NK-92 (cell line): ENCODE results near the gene COL4A5.
"Not testable (repeated sequence)": the region's sequence is repeated elsewhere in the genome, so short reads cannot be mapped to it uniquely, and the experiment has no call there.

ENCODE experiments used
- DNase-seq: peaks from one replicate; lab custom pipeline; 2025; ENCODE audit not compliant: unreplicated experiment; lab: John Stamatoyannopoulos, UW

Gene COL4A5

DNA sequence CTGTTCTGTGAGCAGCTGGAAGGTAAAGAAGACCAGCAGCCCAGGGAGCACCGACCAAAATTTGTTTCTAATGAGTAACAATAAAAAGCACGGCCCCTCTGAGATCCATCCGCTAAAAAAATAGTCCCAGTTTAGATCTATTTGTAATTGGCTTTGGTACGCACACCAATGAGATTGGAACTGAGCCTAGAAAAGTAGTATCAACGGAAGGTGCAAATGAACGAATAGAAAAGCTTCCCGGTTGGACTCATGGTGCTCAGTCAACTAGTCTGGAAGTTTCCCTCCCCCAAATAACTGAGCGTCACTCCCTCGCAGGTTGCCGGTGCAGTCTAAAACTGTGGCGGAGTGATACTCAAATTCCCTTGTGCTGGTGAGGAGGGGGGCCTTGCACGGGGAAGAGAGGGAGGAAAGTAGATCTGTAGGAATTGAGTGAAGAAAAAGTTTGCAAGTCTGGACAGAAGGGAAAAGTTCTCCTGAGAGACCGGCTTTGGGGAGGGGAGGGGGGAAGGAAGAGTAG lies at the start of gene COL4A5:
Gene COL4A5 (plus strand): TSS at position 413 of the 517 bp plus-strand sequence. CDS start 288 bp downstream, outside the sequence.
- DNase-seq, result no peak

DNA sequence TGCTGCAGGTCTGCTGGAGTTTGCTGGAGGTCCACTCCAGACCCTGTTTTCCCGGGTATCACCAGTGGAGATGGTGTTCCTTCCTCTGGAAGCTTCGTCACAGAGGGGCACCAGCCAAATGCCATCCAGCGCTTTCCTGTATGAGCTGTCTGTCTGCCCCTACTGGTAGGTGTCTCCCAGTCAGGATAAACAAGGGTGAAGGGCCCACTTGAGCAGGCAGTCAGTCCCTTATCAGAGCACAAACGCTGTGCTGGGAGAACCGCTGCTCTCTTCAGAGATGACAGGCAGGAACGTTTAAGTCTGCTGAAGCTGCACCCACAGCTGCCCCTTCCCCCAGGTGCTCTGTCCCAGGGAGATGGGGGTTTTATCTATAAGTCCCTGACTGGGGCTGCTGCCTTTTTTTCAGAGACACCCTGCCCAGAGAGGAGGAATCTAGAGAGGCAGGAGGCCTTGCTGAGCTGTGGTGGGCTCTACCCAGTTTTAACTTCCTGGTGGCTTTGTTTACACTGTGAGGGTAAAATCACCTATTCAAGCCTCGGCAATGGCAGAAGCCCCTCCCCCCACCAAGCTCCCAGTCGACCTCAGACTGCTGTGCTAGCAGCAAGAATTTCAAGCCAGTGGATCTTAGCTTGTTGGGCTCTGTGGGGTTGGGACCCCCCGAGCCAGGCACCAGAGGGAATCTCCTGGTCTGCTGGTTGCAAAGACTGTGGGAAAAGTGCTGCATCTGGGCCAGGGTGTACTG lies 48.5 kb upstream of the COL4A5 start:
- not testable (repeated sequence) for DNase-seq

DNA sequence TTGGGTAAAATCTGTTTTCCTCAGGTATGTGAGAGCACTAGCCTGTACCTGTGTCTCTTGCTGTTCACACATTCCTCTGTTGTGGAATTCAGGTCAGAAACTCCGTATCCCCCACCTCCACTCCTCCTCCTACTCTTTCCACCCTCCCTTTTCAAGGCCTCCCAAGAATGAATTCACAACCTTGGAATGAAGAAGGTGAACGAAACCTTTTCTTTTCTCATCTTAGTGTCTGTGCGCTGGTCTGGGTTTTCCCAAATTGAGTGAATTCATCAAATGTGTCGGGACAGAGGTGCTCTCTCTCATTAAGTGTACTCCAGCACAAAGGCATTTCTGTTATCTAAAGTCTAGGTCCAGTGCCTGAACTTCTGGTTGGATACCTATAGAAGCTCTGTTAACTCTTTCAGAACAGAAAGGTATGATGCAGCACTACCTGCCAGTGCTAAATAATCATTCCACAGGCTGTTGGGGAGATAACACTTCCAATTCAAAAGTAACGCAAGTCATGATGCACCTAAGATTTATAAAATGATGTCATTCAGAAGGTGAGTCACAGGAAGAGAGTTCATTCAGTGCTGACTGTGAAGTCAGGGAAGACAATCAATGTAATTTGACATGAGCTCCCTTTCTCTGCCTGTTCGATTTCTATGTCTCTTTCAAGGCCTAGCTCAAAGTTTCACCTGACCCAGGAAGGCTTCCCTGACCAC lies 43.3 kb upstream of the COL4A5 start:
- DNase-seq, result no peak

DNA sequence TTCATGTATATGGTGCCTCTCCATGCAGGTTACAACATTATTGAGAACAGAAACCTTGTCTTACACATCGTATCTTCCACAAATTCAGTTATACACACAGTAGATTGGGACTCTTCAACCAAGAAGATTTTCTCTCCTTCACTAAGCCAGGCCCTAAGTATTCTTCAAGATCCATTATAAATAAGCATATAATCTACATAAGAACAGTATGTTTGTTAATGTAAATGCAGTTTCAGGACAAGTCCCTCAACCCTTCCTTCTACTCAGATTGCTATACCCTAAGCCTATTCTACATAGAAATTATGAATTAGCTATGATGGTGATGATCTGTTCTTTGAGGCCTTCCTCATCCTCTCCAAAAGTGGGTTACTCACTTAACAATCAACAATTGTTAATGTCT lies 42.7 kb upstream of the COL4A5 start:
- DNase-seq, result no peak

DNA sequence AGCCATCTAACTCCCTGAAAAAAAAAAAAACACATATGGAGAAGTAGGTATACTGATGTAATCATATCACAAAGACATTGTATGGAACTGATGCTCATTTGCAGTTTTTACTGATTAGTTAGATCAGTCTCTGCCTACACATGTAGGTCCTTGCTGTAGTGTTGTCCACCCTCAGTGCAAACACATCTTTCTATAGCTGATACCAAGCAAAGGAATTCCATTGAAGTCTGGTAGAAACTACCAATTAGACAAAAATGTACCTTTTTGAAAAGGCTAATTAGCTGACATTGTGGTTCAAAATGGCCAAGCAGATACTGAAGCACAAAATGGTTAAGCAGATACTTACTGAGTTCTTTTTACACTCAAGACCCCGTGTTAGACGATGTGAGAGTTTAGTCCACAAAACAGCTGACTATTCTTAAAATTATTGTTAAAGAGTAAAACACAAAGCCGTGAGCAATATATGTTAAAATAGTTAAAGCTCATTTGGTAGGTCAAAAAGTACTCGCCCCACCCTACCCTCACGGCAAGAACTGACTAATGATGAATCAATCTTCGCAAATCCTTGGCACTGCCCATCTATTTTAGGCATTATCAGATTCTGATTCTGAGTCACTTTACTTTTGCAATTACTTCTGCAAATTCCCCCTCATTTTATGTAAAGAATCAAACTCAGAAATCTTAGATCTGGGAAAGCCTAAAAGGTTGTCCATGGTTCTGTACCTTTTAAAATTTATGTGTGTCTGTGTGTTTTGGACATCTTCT lies 41.8 kb upstream of the COL4A5 start:
- DNase-seq, result no peak

DNA sequence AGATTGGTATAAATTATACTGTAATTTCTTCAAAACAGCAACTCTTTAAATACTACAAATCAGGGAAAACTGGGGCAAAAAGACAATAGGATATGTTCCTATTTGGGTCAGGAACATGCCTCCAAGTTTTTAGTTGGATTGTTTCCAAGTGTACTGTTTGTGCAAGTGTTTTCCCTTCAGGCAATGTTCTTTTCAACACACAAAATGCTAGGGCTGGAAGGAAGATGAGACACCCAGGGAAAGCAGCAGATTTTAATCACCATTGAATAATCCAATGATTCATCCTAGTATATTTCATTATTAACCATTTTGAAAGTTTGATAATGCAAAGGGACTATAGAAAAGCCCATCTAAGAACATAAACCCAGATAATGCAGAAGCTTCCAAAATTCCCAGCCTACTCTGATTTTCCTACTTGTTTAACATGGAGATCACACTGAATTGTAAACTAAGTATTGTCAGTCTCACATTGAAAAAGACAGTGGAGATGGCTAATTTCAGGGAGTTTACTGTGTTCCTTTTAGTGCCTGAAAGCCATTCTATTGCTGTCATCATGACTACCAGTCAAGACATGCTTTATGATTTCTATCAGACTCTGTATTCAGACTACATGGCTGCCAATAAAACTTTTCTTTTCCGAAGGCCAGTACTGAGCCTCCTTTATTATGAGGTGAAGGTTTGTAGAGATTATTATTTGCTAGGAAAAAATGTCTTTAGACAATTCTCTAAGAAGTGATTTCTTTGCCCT lies 40.0 kb upstream of the COL4A5 start:
- no peak for DNase-seq

DNA sequence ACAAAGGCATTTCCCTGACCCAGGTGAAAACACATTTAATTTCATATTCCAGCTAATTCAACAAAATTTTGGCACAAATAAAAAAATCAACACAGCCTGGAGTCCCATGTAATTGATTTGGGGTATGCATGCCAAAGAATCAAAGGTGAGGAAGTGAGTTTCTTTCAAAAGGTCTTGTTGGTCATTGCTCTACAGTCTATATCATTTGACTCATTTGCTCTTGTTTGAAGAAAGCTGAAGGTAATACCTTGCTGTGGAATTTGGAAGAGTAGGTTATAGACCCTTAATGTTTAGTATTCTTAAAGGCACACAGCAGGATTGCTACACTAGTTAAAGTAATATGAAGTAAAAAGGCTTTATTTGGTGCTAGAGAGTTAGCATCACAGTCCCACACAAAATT lies 26.9 kb upstream of the COL4A5 start:
- DNase-seq, result no peak

DNA sequence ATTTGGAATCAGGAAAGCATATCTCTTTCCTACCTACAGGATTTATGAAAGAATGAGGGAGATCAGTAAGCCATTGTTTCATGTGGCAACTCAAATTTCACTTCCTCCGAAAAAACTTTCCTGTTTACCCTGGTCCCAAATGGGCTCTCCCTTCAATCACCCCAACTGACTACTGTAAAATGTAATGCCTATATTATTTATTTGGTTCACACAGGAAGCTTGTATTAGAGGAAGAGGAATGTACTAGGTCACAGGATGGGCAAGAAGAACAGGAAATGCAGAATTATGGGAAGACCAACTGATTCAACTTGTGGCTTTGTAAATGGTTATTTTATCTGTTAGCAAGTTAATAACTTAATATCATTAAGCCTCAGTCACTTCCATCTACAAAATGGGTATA lies 24.5 kb upstream of the COL4A5 start:
- DNase-seq, result no peak

DNA sequence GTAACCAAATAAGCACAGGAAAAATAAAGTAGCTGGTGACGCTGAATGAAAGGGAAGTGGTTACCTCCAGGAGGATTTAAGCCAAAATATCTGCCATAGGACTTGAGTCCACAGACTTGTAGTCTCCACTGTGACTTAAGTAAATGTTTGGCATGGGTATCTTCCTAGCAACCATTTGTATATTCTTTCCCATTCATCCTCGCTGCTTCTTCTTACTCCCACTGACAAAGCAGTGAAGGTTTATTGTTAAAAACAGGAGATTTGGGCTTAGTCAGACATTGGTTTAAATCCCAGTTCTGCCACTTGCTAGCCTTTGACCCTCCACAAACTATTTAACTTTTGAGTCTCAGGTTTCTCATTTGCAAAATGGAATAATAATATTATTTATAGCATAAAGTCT lies 23.7 kb upstream of the COL4A5 start:
- no peak for DNase-seq

DNA sequence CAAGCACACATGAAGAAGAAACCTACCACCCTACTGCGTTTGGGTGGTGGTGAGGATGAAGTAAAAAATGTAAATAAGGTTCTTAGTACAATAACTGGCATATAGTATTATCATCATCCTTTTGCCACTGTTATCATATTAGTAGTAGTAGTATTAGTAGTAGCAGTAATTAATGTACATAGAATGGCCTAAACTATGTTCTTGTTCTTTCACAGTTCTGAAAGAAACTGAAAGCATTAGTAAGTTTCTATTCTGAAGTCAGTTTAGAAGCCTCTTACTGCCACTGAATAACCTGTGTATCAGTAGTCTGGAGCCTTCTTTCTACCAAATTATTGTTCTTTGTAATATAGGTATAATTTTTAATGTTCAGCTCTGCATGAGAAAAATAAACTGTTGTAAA lies 22.4 kb upstream of the COL4A5 start:
- DNase-seq, result no peak

DNA sequence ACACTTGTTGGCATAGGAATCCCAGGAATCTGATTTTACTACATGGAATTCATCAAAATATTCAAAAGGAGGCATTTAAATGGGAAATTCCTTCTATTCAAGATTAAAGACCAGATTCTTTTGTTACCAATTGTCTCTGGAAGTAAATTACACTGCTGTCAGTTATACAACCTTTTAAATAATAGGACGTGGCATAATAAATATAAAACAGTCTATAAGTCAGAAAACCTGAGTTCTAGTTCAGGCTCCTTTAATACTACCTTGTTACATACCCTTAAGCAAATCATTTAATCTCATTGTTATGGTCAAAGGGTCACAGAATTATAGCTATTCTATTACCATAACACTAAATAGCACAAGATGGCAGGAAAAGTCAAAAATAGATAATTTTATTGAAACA lies 20.2 kb upstream of the COL4A5 start:
- DNase-seq, result no peak

DNA sequence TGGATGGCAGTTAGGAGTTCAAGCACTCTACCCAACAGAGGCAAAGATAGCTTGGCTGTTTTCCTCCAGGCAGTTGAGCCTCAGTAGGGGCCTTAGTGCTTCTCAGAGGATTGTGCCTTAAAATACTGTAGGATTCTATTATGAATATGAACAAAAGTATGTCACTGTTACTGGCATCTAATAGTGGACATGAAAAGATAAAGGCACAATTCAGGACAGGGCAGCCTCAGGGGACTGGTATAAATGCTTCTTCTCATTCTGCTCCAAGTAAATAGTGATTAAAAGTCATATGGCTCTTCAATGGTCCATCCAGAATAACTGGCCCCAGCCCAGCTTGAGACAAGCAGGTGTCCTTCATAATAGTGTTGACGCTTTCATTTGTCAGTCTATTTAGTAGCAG lies 19.2 kb upstream of the COL4A5 start:
- DNase-seq, result no peak

DNA sequence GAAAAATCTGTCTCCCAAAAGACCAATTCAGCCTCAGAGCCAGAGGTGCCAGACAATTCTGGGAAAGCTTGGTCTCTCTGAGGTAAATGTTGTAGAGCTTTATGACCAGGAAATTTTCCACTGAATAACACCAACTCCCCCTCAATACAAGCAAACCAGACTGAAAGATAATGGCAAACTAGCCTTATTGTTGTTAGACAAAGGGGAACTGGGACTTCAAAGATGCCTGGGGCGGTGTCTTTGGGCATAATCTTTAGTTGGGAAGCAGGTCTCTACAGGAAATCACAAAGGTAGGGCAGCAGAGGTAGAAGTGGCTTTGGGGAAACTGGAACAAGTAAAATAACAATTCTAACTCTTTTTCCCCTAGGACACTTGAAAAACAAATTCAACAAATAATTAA lies 13.4 kb upstream of the COL4A5 start:
- DNase-seq, result no peak

DNA sequence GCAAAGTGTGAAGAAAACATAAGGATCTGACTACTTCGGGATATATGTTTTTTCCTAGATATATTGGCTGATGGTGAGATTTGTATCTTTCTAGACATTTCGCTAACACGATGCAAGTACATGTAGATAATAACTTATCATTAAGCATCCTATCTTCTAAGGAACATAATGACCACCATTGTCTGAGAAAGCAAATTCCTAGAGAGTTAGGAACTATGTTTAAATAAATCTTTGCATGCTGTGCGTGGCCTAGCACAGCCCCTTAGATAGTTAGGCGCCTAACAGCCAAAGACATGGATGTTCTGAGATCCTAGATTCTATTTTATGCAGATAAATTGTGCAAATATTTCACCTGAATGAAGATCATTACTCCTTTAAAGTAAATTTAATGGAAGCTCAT lies 4.4 kb upstream of the COL4A5 start:
- no peak for DNase-seq

DNA sequence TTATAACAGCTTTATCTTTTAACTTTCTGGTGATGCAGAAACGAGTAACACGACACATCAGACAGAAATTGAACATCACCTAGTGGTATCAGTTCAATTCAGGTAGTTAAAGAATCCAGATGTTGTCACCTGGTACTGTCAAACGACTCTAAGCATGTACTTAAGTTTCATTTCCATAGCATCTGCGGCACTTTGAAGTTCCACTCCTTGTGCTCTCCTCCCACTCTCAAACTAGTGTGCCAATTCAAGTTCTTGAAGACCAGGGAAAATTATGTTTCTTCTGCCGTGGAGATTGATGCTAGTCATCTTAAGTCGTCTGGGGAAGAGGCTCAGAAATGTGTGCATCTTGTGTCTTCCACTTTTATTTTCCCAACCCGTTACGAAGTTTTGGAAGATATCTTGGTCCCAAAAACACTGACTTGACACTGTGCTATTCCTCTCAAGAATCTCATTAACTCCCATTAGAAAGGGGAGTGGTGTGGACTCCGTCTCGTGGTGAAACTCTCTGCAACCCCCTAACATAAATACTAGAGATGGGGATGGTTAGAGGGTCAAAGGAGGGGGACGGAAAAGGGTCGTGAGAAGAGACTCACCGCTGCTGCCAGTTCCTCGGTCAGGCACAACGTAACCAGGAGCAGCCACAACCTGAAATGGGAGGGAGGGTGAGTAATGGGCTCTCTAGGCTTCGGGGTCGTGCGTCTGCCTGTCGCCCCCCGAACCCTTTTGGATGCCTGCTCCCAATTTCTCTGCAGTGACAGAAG lies 2.1 kb upstream of the COL4A5 start:
- DNase-seq, result no peak

DNA sequence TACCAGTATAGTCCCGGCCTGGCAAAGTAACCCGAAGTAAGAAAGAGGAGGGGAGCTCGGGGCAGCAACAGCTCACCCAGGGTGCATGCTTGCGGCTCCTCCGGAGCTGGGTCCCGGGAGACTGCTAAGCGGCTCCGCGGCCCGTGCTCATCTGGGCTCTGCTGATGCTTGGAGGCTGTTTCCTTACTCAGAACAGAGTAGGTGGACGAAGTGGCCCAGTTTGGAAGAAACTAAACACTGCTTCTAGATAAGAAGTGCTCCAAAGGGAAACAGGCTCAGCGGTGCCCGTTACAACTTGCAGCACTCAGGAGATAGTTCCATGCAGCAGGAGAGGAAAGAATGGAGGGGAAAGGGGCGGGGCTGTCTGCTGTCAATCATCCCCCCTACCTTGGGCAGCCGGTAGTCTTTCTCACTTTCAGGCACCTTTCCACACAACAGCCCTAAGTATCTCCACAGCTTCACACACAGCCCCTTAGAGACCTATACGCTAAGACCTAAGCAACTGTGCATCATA lies 1.5 kb upstream of the COL4A5 start, which contains the start of gene COL4A6:
Gene COL4A6 (minus strand): TSS at position 313 of the 514 bp plus-strand sequence. CDS start 226 bp downstream, at position 87.
- no peak for DNase-seq

DNA sequence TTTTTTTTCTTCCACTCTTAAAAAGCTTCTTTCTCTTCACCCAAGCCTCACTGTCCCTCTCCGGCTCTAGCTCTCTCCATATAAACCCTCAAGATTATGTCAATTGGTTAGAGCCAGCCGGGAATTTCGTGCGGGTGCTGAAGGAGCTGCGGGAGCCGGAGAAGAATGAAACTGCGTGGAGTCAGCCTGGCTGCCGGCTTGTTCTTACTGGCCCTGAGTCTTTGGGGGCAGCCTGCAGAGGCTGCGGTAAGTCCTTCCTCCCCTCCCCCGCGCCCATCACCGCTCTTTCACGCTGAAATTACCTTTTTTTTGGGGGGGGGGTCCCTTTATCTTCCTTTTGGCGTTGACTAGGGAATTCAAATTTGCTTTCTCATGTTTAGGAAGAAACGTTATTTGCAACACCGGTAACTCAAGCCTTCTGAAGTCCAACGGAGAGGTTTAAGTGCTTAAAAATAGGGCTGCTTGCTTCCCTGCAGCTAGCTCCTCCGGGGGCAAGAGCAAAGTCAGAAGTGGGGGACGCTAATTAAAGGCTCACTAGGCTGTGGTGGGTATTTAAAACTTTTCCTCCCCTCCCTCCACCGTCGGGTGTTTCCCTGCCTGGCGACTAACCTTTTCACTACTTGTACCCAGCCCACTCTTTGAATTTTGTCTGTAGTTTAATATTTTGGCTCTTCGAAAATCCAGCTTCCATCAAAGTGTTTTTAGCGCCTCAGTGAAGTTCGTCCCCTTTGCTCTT lies 491 bp downstream of the COL4A5 start:
- no peak for DNase-seq

DNA sequence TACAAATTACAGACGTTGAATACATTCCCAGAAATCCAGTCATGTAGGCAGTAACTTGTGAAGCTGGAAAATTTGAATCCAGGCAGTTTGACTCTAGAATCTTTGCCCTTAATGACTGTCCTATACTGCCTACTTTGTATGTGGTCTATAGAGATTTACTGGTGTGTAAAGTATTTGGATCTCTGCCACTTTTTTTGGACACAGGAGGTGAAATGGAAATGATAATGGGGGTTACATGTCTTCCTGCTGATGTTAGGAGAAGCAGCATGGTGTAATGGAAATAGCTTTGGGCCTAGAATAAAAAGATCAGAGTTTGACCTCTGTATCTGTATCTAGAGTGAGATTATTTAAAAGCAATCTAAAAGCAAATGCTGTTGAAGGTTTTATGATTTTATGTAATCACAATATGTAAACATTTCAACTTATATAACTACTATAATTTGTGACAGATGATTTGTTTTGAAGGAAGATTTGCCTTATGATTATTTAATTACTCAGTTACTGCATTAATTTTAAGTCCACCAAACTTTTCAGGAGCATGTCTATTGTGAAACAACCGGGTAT lies 3.3 kb downstream of the COL4A5 start:
- DNase-seq, result no peak

DNA sequence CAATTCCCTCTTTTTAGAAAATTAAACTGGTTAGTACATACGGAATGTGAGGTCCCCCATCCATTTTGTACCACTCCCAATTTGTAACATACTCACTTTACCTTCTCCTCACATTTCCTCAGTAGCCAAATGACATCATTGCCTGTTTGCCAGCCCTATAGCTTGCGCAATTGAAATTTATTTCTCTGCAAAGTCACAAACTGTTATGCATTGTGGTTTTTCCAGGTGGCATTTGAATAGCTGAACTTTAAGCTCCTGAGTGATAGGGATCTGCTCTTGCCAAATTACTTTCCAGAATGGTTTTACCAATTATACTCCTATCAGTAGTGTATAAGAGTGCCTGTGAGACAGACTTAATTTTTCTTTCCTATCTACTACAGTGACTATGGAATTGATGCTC lies 7.7 kb downstream of the COL4A5 start:
- no peak for DNase-seq
